GM12878 (cell line): ENCODE measurements around the gene PNMA8C. TPM values are rescaled to one million over a fixed set of nuclear protein-coding genes. Genes with fewer than 3 reads are reported as not detected.

Source experiments
- ATAC-seq: fragments of 200-7000 bp; cut with Tn5 transposase; 3 replicates; pipeline ENCODE4 v1.9.1; 2020; ENCODE audit warnings: mild to moderate bottlenecking, moderate library complexity
- BruUV-seq: library from RNA; stranded (reverse); fragments of 400-500 nt; replicated peaks from 2 replicates; lab custom pipeline; 2021; lab: Mats Ljungman, UMichigan
- CTCF ChIA-PET: fragments of 300-600 bp; sonication (Branson Sonifier 250); formaldehyde crosslinking; extraction: SDS; loops from one replicate; lab custom pipeline; 2021; ENCODE audit warnings: inconsistent platforms; lab: Yijun Ruan, JAX
- POLR2A ChIA-PET: fragments of 350-600 bp; formaldehyde crosslinking; extraction: SDS; loops from one replicate; lab custom pipeline; 2021; ENCODE audit warnings: inconsistent platforms; lab: Charles Lee
- RAD21 ChIA-PET: fragments of 300-600 bp; sonication (Branson Sonifier 250); formaldehyde crosslinking; loops from one replicate; lab custom pipeline; 2023; ENCODE audit warnings: antibody characterized with exemption; ENCODE audit not compliant: unreplicated experiment; lab: Charles Lee
- SMC1A ChIA-PET: fragments of 300-600 bp; sonication (Branson Sonifier 250); formaldehyde crosslinking; loops from one replicate; lab custom pipeline; 2023; ENCODE audit not compliant: unreplicated experiment, uncharacterized antibody; lab: Charles Lee
- DNase-seq: peaks from one replicate; pipeline ENCODE4 v3.0.0-alpha.2; 2011; ENCODE audit warnings: low read depth, low spot score
- FAIRE-seq: peaks from 3 replicates; lab custom pipeline; 2011; peaks lifted over from hg19 to GRCh38; lab: Jason Lieb, UNC
- H2AFZ ChIP-seq: 2 replicates; pipeline ENCODE4 v1.6.0; 2011; ENCODE audit warnings: low read depth, low read length, control low read depth; ENCODE audit not compliant: control insufficient read depth
- H3K27ac ChIP-seq: 2 replicates; pipeline ENCODE4 v1.5.1; 2011; ENCODE audit warnings: control low read depth; ENCODE audit not compliant: control insufficient read depth, insufficient read depth
- H3K27me3 ChIP-seq, 2 experiments: replicated peaks in 1 of 2; 2 replicates each; pipeline versions ENCODE4 v1.6.0 to v1.6.1; 2011; ENCODE audit warnings: low read length in 1 of 2; ENCODE audit not compliant: control insufficient read depth in 2 of 2, insufficient read depth in 2 of 2
- H3K36me3 ChIP-seq, 2 experiments: 2 replicates each; pipeline ENCODE4 v1.5.1; 2011; ENCODE audit warnings: low read length in 1 of 2; ENCODE audit not compliant: control insufficient read depth in 2 of 2, insufficient read depth in 2 of 2
- H3K4me1 ChIP-seq: 2 replicates; pipeline ENCODE4 v1.6.1; 2011; ENCODE audit warnings: mild to moderate bottlenecking, low read length, moderate library complexity, mixed read lengths; ENCODE audit not compliant: control insufficient read depth, insufficient read depth
- H3K4me2 ChIP-seq: 2 replicates; pipeline ENCODE4 v1.6.0; 2011; ENCODE audit warnings: control low read depth; ENCODE audit not compliant: control insufficient read depth, insufficient read depth
- H3K4me3 ChIP-seq: fragments of 200-600 bp; sonication (generic); 2 replicates; pipeline ENCODE4 v1.5.1; 2016
- H3K79me2 ChIP-seq: 2 replicates; pipeline ENCODE4 v1.6.0; 2011; ENCODE audit warnings: low read length; ENCODE audit not compliant: control insufficient read depth, insufficient read depth
- H3K9ac ChIP-seq: 2 replicates; pipeline ENCODE4 v1.8.0; 2011; ENCODE audit warnings: low read length, control low read depth, mixed read lengths; ENCODE audit not compliant: control insufficient read depth, insufficient read depth
- H3K9me3 ChIP-seq: replicated peaks from 3 replicates; pipeline ENCODE4 v1.5.1; 2011; ENCODE audit warnings: mild to moderate bottlenecking, low read length; ENCODE audit not compliant: control insufficient read depth, insufficient read depth
- H4K20me1 ChIP-seq: 2 replicates; pipeline ENCODE4 v1.6.0; 2011; ENCODE audit not compliant: control insufficient read depth, insufficient read depth
- BCL11A ChIP-seq: IDR thresholded peaks from 2 replicates; pipeline ENCODE4 v1.6.1; 2011; ENCODE audit warnings: low read depth, low read length
- DPF2 ChIP-seq: fragments of 450-650 bp; IDR thresholded peaks from 2 replicates; pipeline ENCODE4 v1.6.1; 2017; ENCODE audit warnings: mild to moderate bottlenecking
- ETV6 ChIP-seq, 2 experiments: fragments of 450-650 bp in 1 of 2; IDR thresholded peaks in 1 of 2; conservative IDR thresholded peaks in 1 of 2; 2 replicates each; pipeline ENCODE4 v1.6.1; 2014; ENCODE audit warnings: antibody characterized with exemption in 1 of 2, borderline replicate concordance in 1 of 2, low read depth in 1 of 2, mild to moderate bottlenecking in 1 of 2, moderate library complexity in 1 of 2
- EZH2 ChIP-seq: IDR thresholded peaks from 2 replicates; pipeline ENCODE4 v1.6.1; 2012; ENCODE audit warnings: low read depth, mild to moderate bottlenecking, control low read depth, inconsistent platforms, low read length, borderline replicate concordance; ENCODE audit not compliant: control insufficient read depth
- FOXK2 ChIP-seq: fragments of 450-650 bp; IDR thresholded peaks from 2 replicates; pipeline ENCODE4 v1.6.1; 2017; ENCODE audit warnings: mild to moderate bottlenecking, moderate library complexity
- HDAC2 ChIP-seq: fragments of 200-600 bp; sonication (generic); IDR thresholded peaks from 2 replicates; pipeline ENCODE4 v1.6.1; 2017
- IRF4 ChIP-seq: IDR thresholded peaks from 2 replicates; pipeline ENCODE4 v1.6.1; 2011; ENCODE audit warnings: low read depth, low read length
- JUNB ChIP-seq: IDR thresholded peaks from 2 replicates; pipeline ENCODE4 v1.6.1; 2016; ENCODE audit warnings: antibody characterized with exemption, mild to moderate bottlenecking
- MXI1 ChIP-seq: fragments of 150-350 bp; IDR thresholded peaks from 2 replicates; pipeline ENCODE4 v1.6.1; 2011; ENCODE audit warnings: low read depth, mild to moderate bottlenecking, inconsistent platforms, low read length, improper control_type of control experiment
- MYC ChIP-seq: IDR thresholded peaks from 2 replicates; pipeline ENCODE4 v1.6.1; 2011; ENCODE audit warnings: mild to moderate bottlenecking, low read length, moderate library complexity, inconsistent platforms; ENCODE audit not compliant: insufficient read depth, insufficient replicate concordance, insufficient read length, severe bottlenecking
- PAX8 ChIP-seq: fragments of 450-650 bp; IDR thresholded peaks from 2 replicates; pipeline ENCODE4 v1.6.1; 2017; ENCODE audit warnings: mild to moderate bottlenecking, moderate library complexity
- RB1 ChIP-seq: fragments of 450-650 bp; formaldehyde crosslinking; IDR thresholded peaks from 2 replicates; pipeline ENCODE4 v1.6.1; 2017; ENCODE audit warnings: mild to moderate bottlenecking, borderline replicate concordance
- SMAD5 ChIP-seq: IDR thresholded peaks from 2 replicates; pipeline ENCODE4 v1.6.1; 2016; ENCODE audit warnings: antibody characterized with exemption, low read depth
- TBL1XR1 ChIP-seq: IDR thresholded peaks from 2 replicates; pipeline ENCODE4 v1.6.1; 2012; ENCODE audit warnings: low read depth, low read length, improper control_type of control experiment
- ZBED1 ChIP-seq: IDR thresholded peaks from 2 replicates; pipeline ENCODE4 v1.6.1; 2016; ENCODE audit warnings: borderline replicate concordance
- ZNF274 ChIP-seq: IDR thresholded peaks from one replicate; pipeline ENCODE4 v1.8.0; 2011; ENCODE audit not compliant: insufficient read length, insufficient read depth
- ZNF384 ChIP-seq: IDR thresholded peaks from 2 replicates; pipeline ENCODE4 v1.6.1; 2012; ENCODE audit warnings: low read depth, mild to moderate bottlenecking, low read length, improper control_type of control experiment, borderline replicate concordance
- ZZZ3 ChIP-seq: IDR thresholded peaks from 2 replicates; pipeline ENCODE4 v1.6.1; 2011; ENCODE audit warnings: low read depth; ENCODE audit not compliant: control insufficient read depth, insufficient read length
- WGBS: methylation state at CpG from one replicate; pipeline ENCODE4 v1.1.6; 2016; ENCODE audit warnings: low lambda C conversion rate; ENCODE audit not compliant: insufficient replicate concordance, insufficient coverage; ENCODE audit errors: missing lambda C conversion rate; 5-methylcytosine and 5-hydroxymethylcytosine counted together
- in situ Hi-C: fragments of 300-500 bp; cut with MboI; formaldehyde crosslinking; loops from 9 replicates; pipeline ENCODE4 v1.14.3; 2018; ENCODE audit warnings: mixed read lengths
- intact Hi-C: fragments of 100-400 bp; cut with micrococcal nuclease; formaldehyde crosslinking; loops from one replicate; pipeline ENCODE4 v1.14.2; 2022; ENCODE audit not compliant: unreplicated experiment
- polyA plus RNA-seq, 11 experiments: library from polyadenylated mRNA; depleted of rRNA in 4 of 11; unstranded in 6 of 11; stranded (reverse) in 5 of 11; fragments of >200 nt; fragmentation: Nextera tagmentation in 4 of 11; fragmentation: Illumina TruSeq in 1 of 11; extraction: Ambion mirVana in 4 of 11; extraction: Trizol in 1 of 11; gene quantifications; 1 replicate in 1 of 11; 2 replicates in 10 of 11; pipeline versions ENCODE4 v1.2.1 to v1.2.3, GENCODE V29; 2011 to 2016; ENCODE audit warnings: inconsistent platforms in 2 of 11, missing spikeins in 2 of 11, low read depth in 1 of 11
- total RNA-seq, 4 experiments: library from RNA; depleted of rRNA in 3 of 4; stranded (reverse); fragments of >200 nt in 3 of 4; fragmentation: Illumina TruSeq in 1 of 4; extraction: Trizol in 1 of 4; gene quantifications; 2 replicates each; pipeline versions ENCODE4 v1.2.1 to v1.2.3, GENCODE V29; 2013 to 2021
- TF ChIP-seq, protein P1 (sequence below): IDR thresholded peaks from 2 replicates; pipeline ENCODE4 v1.6.1; 2012; ENCODE audit warnings: low read depth, low read length, improper control_type of control experiment
- TF ChIP-seq, protein P2 (sequence below): fragments of 450-650 bp; IDR thresholded peaks from 2 replicates; pipeline ENCODE4 v1.6.1; 2018; ENCODE audit warnings: mild to moderate bottlenecking, low read depth, moderate library complexity; ENCODE audit not compliant: partially characterized antibody

PNMA8C gene
- total and polyA plus RNA-seq, 10 of the 15 experiments (the other 5 are each of a cell fraction or from before 2014, with no cell fraction given): not detected

DNA sequence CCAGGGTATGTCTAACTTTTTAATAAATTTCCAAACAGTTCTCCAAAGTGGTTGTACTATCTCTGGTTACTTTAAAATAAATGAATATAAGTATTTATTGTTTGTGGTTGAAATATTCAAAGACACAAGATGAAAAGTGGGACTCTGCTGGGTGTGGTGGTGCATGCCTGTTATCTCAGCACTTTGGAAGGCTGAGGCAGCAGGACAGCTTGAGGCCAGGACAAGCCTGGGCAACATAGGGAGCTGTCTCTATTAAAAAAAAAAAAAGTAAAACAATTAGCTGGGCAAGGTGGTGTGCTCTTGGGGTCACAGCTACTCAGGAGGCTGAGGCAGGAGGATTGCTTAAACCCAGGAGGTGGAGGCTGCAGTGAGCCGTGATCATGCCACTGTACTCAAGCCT, 32.2 kb upstream of the PNMA8C start:
- no peaks in the 10 kb centered on the region for H3K27me3 ChIP-seq
- in situ Hi-C loops (no loop called here), intact Hi-C loops (no loop called here)
- ChIA-PET POLR2A (no interaction called here), CTCF (no interaction called here), RAD21 (no interaction called here)
- DNase-seq (no peak), FAIRE-seq (no peak)
- H3K9ac ChIP-seq: no peak overlapping the region
- no peak overlapping the region for H3K4me2 ChIP-seq
- no TSS peak for BruUV-seq
- TF ChIP-seq ZNF384 (no peak), ETV6 (conservative IDR thresholded peaks at IDR 0.05 in 1 of 2, IDR thresholded peaks at IDR 0.05 in 1 of 2; ENCODE audit: borderline replicate concordance in 1 of 2, low read depth in 1 of 2) (no peak), MYC (no peak), ZNF274 (no peak), FOXK2 (no peak), DPF2 (no peak), RB1 (no peak), TBL1XR1 (no peak), EZH2 (no peak), SMAD5 (no peak), IRF4 (no peak), ZZZ3 (no peak), ZBED1 (no peak), JUNB (no peak), MXI1 (no peak), HDAC2 (no peak), BCL11A (no peak), PAX8 (no peak)
- TF ChIP-seq, protein P1, sequence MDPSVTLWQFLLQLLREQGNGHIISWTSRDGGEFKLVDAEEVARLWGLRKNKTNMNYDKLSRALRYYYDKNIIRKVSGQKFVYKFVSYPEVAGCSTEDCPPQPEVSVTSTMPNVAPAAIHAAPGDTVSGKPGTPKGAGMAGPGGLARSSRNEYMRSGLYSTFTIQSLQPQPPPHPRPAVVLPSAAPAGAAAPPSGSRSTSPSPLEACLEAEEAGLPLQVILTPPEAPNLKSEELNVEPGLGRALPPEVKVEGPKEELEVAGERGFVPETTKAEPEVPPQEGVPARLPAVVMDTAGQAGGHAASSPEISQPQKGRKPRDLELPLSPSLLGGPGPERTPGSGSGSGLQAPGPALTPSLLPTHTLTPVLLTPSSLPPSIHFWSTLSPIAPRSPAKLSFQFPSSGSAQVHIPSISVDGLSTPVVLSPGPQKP: no peak
- TF ChIP-seq, protein P2, sequence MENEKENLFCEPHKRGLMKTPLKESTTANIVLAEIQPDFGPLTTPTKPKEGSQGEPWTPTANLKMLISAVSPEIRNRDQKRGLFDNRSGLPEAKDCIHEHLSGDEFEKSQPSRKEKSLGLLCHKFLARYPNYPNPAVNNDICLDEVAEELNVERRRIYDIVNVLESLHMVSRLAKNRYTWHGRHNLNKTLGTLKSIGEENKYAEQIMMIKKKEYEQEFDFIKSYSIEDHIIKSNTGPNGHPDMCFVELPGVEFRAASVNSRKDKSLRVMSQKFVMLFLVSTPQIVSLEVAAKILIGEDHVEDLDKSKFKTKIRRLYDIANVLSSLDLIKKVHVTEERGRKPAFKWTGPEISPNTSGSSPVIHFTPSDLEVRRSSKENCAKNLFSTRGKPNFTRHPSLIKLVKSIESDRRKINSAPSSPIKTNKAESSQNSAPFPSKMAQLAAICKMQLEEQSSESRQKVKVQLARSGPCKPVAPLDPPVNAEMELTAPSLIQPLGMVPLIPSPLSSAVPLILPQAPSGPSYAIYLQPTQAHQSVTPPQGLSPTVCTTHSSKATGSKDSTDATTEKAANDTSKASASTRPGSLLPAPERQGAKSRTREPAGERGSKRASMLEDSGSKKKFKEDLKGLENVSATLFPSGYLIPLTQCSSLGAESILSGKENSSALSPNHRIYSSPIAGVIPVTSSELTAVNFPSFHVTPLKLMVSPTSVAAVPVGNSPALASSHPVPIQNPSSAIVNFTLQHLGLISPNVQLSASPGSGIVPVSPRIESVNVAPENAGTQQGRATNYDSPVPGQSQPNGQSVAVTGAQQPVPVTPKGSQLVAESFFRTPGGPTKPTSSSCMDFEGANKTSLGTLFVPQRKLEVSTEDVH: no peak
- TF ChIP-seq, all 136 proteins: peak for 0
- Histone ChIP-seq H4K20me1 (no peaks in the 10 kb centered on the region), H3K27ac (no peak overlapping the region), H3K36me3 (no peaks in the 10 kb centered on the region), H3K79me2 (no peaks in the 10 kb centered on the region), H3K4me3 (no peak overlapping the region), H3K9me3 (no peaks in the 10 kb centered on the region), H3K4me1 (peaks cover 4% of the 10 kb centered on the region), H2AFZ (no peak overlapping the region)
- ATAC-seq: no peak
- WGBS: 28% methylated on average over 1 of the region's 1 CpG
- SMC1A ChIA-PET: interaction anchor here (1.6 kb wide), 1 partner anchor 10 kb away, joined by 4 read pairs; no protein-coding TSS in a partner anchor
